SK-N-SH treated with all-trans-retinoic acid at 6 μM for 48 hours (cell line): Measurements from ENCODE around the gene DDX41.

Experiments
- CREB5 ChIP-seq: fragments of 250-450 bp; sonication (Bioruptor Pico); IDR thresholded peaks from 2 replicates; pipeline ENCODE4 v1.5.1; 2020; ENCODE audit warnings: low read depth, mild to moderate bottlenecking, moderate library complexity
- PATZ1 ChIP-seq: fragments of 250-450 bp; sonication (Bioruptor Pico); IDR thresholded peaks from 2 replicates; pipeline ENCODE4 v1.8.0; 2020; ENCODE audit warnings: mild to moderate bottlenecking, moderate library complexity, borderline replicate concordance
- RARB ChIP-seq: fragments of 250-450 bp; sonication (Bioruptor Pico); IDR thresholded peaks from 2 replicates; pipeline ENCODE4 v1.8.0; 2021; ENCODE audit warnings: mild to moderate bottlenecking, moderate library complexity
- SNAI2 ChIP-seq: fragments of 250-450 bp; sonication (Bioruptor Pico); IDR thresholded peaks from 2 replicates; pipeline ENCODE4 v1.5.0; 2020; ENCODE audit warnings: mild to moderate bottlenecking, moderate library complexity
- TOX ChIP-seq: fragments of 250-450 bp; sonication (Bioruptor Pico); IDR thresholded peaks from 2 replicates; pipeline ENCODE4 v1.8.0; 2021; ENCODE audit warnings: mild to moderate bottlenecking, moderate library complexity, borderline replicate concordance
- ZC3H10 ChIP-seq: fragments of 250-450 bp; sonication (Bioruptor Pico); IDR thresholded peaks from 2 replicates; pipeline ENCODE4 v1.5.1; 2021; ENCODE audit warnings: mild to moderate bottlenecking, moderate library complexity
- ZNF8 ChIP-seq: fragments of 450-650 bp; formaldehyde crosslinking; IDR thresholded peaks from 2 replicates; pipeline ENCODE4 v1.5.0; 2020; ENCODE audit warnings: mild to moderate bottlenecking, moderate library complexity

DNA sequence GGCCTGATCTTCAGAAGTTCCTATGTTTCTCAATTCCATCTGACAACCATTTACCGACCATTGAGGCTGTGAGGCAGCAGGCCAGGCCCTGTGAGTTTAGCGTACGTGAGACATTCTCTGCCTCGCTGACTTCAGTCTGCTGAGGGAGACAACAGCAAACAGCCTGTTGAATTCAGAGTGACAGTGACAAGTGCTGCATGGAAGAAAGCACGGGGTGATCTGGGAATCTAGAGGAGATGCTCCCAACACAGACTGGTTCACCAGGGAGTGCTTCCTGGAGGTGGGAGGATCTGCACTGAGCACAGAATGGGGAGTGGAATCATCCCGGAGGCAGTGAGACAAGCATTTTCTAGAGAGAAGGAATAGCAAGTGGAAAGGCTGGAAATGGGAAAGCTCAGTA is 10.0 kb upstream of the DDX41 start:
- TF ChIP-seq ZNF8 (CRISPR knock-in tag) (no peak), TOX (CRISPR knock-in tag) (no peak), PATZ1 (CRISPR knock-in tag) (no peak), RARB (CRISPR knock-in tag) (no peak), CREB5 (CRISPR knock-in tag) (no peak), ZC3H10 (CRISPR knock-in tag) (no peak), SNAI2 (CRISPR knock-in tag) (no peak)
